GM23338 (cell line): ENCODE measurements around the gene SPRED3. TPM values are rescaled to one million over a fixed set of nuclear protein-coding genes. Genes with fewer than 3 reads are reported as not detected.

Experiments
- ATAC-seq: fragments of 200-7000 bp; cut with Tn5 transposase; 3 replicates; pipeline ENCODE4 v1.9.1; 2020
- DNase-seq: peaks from one replicate; pipeline ENCODE4 v3.0.0-alpha.2; 2015; ENCODE audit warnings: low spot score
- H2AFZ ChIP-seq: fragments of 200-600 bp; sonication (generic); 2 replicates; pipeline ENCODE4 v1.8.0; 2016; ENCODE audit warnings: antibody characterized with exemption, mild to moderate bottlenecking, moderate library complexity
- H3F3A ChIP-seq: fragments of 200-600 bp; sonication (generic); replicated peaks from 2 replicates; pipeline ENCODE4 v1.8.0; 2017; ENCODE audit warnings: antibody characterized with exemption, mixed run types, low read depth
- H3K27ac ChIP-seq: fragments of 200-600 bp; sonication (generic); 2 replicates; pipeline ENCODE4 v1.6.1; 2016; ENCODE audit warnings: low read depth
- H3K27me3 ChIP-seq: fragments of 200-600 bp; sonication (generic); 2 replicates; pipeline ENCODE4 v1.8.0; 2016; ENCODE audit warnings: mild to moderate bottlenecking, mixed run types, moderate library complexity; ENCODE audit not compliant: insufficient read depth
- H3K36me3 ChIP-seq: fragments of 200-600 bp; sonication (generic); 2 replicates; pipeline ENCODE4 v1.8.0; 2016; ENCODE audit warnings: mild to moderate bottlenecking; ENCODE audit not compliant: insufficient read depth
- H3K4me1 ChIP-seq: fragments of 200-600 bp; sonication (generic); 2 replicates; pipeline ENCODE4 v1.8.0; 2016; ENCODE audit warnings: mild to moderate bottlenecking, moderate library complexity; ENCODE audit not compliant: insufficient read depth
- H3K4me2 ChIP-seq: fragments of 200-600 bp; sonication (generic); 2 replicates; pipeline ENCODE4 v1.7.1; 2017; ENCODE audit warnings: mixed run types
- H3K4me3 ChIP-seq: fragments of 200-600 bp; sonication (generic); 2 replicates; pipeline ENCODE4 v1.6.1; 2016; ENCODE audit warnings: mixed run types
- H3K79me2 ChIP-seq: fragments of 200-600 bp; sonication (generic); replicated peaks from 2 replicates; pipeline ENCODE4 v1.8.0; 2017; ENCODE audit warnings: mild to moderate bottlenecking; ENCODE audit not compliant: insufficient read depth
- H3K9me2 ChIP-seq: fragments of 200-600 bp; sonication (generic); 2 replicates; pipeline ENCODE4 v1.8.0; 2017; ENCODE audit not compliant: insufficient read depth
- H4K20me1 ChIP-seq: fragments of 200-600 bp; sonication (generic); replicated peaks from 2 replicates; pipeline ENCODE4 v1.8.0; 2017; ENCODE audit warnings: mild to moderate bottlenecking; ENCODE audit not compliant: insufficient read depth
- H3K27ac Mint-ChIP-seq: 2 replicates; pipeline ENCODE4 v1.8.0; 2020; ENCODE audit warnings: inconsistent platforms, mild to moderate bottlenecking, moderate library complexity, mixed read lengths
- H3K27me3 Mint-ChIP-seq: 3 replicates; pipeline ENCODE4 v1.8.0; 2022; ENCODE audit warnings: low read depth, mild to moderate bottlenecking, moderate library complexity, mixed read lengths, inconsistent platforms; ENCODE audit not compliant: insufficient read depth, poor library complexity
- H3K36me3 Mint-ChIP-seq: 3 replicates; pipeline ENCODE4 v1.8.0; 2021; ENCODE audit warnings: low read depth, mild to moderate bottlenecking, inconsistent platforms, moderate library complexity, mixed read lengths
- H3K4me1 Mint-ChIP-seq: 3 replicates; pipeline ENCODE4 v1.8.0; 2020; ENCODE audit warnings: mild to moderate bottlenecking, inconsistent platforms, mixed read lengths
- H3K4me3 Mint-ChIP-seq: 3 replicates; pipeline ENCODE4 v1.8.0; 2021; ENCODE audit warnings: moderate library complexity, mild to moderate bottlenecking, inconsistent platforms, mixed read lengths
- H3K9me3 Mint-ChIP-seq: 3 replicates; pipeline ENCODE4 v1.8.0; 2020; ENCODE audit warnings: moderate library complexity, mild to moderate bottlenecking, inconsistent platforms, mixed read lengths
- CREB1 ChIP-seq: fragments of 250-450 bp; sonication (Bioruptor Pico); IDR thresholded peaks from 2 replicates; pipeline ENCODE4 v1.5.0; 2020; ENCODE audit warnings: low read depth, mild to moderate bottlenecking, moderate library complexity
- CTCF ChIP-seq, 2 experiments: fragments of 200-600 bp in 1 of 2; sonication (generic) in 1 of 2; conservative IDR thresholded peaks; 2 replicates each; pipeline versions ENCODE4 v1.5.1 to v1.6.1; 2016 to 2017; ENCODE audit warnings: antibody characterized with exemption in 2 of 2, low read depth in 2 of 2, mild to moderate bottlenecking in 2 of 2, moderate library complexity in 1 of 2
- ETS1 ChIP-seq: IDR thresholded peaks from 2 replicates; pipeline ENCODE4 v1.6.1; 2016; ENCODE audit warnings: antibody characterized with exemption
- EZH2 ChIP-seq: fragments of 200-600 bp; sonication (generic); IDR thresholded peaks from one replicate; pipeline ENCODE4 v1.8.0; 2017; ENCODE audit warnings: antibody characterized with exemption, mild to moderate bottlenecking, low read depth; ENCODE audit not compliant: unreplicated experiment
- EZH2phosphoT487 ChIP-seq: fragments of 200-600 bp; sonication (generic); IDR thresholded peaks from one replicate; pipeline ENCODE4 v1.8.1; 2018; ENCODE audit warnings: antibody characterized with exemption; ENCODE audit not compliant: unreplicated experiment
- JUNB ChIP-seq: IDR thresholded peaks from one replicate; pipeline ENCODE4 v1.6.1; 2016; ENCODE audit warnings: antibody characterized with exemption; ENCODE audit not compliant: unreplicated experiment
- NANOG ChIP-seq: IDR thresholded peaks from 2 replicates; pipeline ENCODE4 v1.6.1; 2016; ENCODE audit warnings: antibody characterized with exemption, borderline replicate concordance
- POLR2AphosphoS5 ChIP-seq: IDR thresholded peaks from 2 replicates; pipeline ENCODE4 v1.6.1; 2016; ENCODE audit warnings: antibody characterized with exemption, low read depth
- REST ChIP-seq: IDR thresholded peaks from one replicate; pipeline ENCODE4 v1.6.1; 2018; ENCODE audit warnings: antibody characterized with exemption; ENCODE audit not compliant: unreplicated experiment
- STAT1 ChIP-seq: IDR thresholded peaks from one replicate; pipeline ENCODE4 v1.6.1; 2016; ENCODE audit warnings: antibody characterized with exemption; ENCODE audit not compliant: unreplicated experiment
- ZNF114 ChIP-seq: fragments of 250-450 bp; sonication (Bioruptor Pico); IDR thresholded peaks from 2 replicates; pipeline ENCODE4 v1.5.0; 2020; ENCODE audit warnings: mild to moderate bottlenecking, moderate library complexity
- ZNF331 ChIP-seq: fragments of 250-450 bp; sonication (Bioruptor Pico); IDR thresholded peaks from 2 replicates; pipeline ENCODE4 v1.5.0; 2020; ENCODE audit warnings: low read depth, mild to moderate bottlenecking, moderate library complexity
- ZNF462 ChIP-seq: fragments of 250-450 bp; sonication (Bioruptor Pico); IDR thresholded peaks from 2 replicates; pipeline ENCODE4 v1.5.0; 2020; ENCODE audit warnings: mild to moderate bottlenecking, moderate library complexity
- polyA plus RNA-seq: library from polyadenylated mRNA; unstranded; fragments of >200 nt; fragmentation: Nextera tagmentation; extraction: Ambion mirVana; gene quantifications from 2 replicates; pipeline ENCODE4 v1.2.1, GENCODE V29; 2016
- total RNA-seq: library from RNA; depleted of rRNA; stranded (reverse); fragments of >200 nt; shearing (Covaris generic); gene quantifications from 2 replicates; pipeline ENCODE4 v1.2.3, GENCODE V29; 2014

Gene SPRED3
- total and polyA plus RNA-seq, 2 experiments from 2014 or later: 3.9 to 11.6 TPM

GRCh38 chr19:38420935-38421334, 32.4 kb downstream of the SPRED3 start:
- Histone ChIP-seq H4K20me1 (no peaks in the 10 kb centered on the region), H3K4me1 (peaks cover 14% of the 10 kb centered on the region; the same call in 1 of the 2 replicates), H3K9me2 (no peaks in the 10 kb centered on the region), H3K27me3 (peaks cover 10% of the 10 kb centered on the region; the same call in 1 of the 2 replicates), H3K36me3 (no peaks in the 10 kb centered on the region), H3K27ac (no peak overlapping the region), H3K4me3 (no peak overlapping the region), H3F3A (0 out of 2 replicates have a peak, but pooled peaks cover 22% of the 10 kb centered on the region), H2AFZ (no peak overlapping the region), H3K4me2 (no peak overlapping the region), H3K79me2 (no peaks in the 10 kb centered on the region)
- TF ChIP-seq CTCF (conservative IDR thresholded peaks at IDR 0.05; ENCODE audit: low read depth in 2 of 2) (no peak), REST (no peak), EZH2phosphoT487 (no peak), CREB1 (CRISPR knock-in tag) (no peak), ZNF331 (CRISPR knock-in tag) (no peak), ZNF462 (CRISPR knock-in tag) (no peak), NANOG (no peak), POLR2AphosphoS5 (no peak), ZNF114 (CRISPR knock-in tag) (no peak), JUNB (no peak), EZH2 (no peak), ETS1 (no peak), STAT1 (no peak)
- Mint-ChIP-seq H3K27ac (no peak overlapping the region), H3K4me3 (no peak overlapping the region), H3K9me3 (no peaks in the 10 kb centered on the region), H3K27me3 (peaks cover 29% of the 10 kb centered on the region), H3K4me1 (peaks cover 15% of the 10 kb centered on the region), H3K36me3 (no peaks in the 10 kb centered on the region; the same call in 2 of the 3 replicates)
- no peak for DNase-seq
- ATAC-seq: no peak
